ENCODE data around the gene PLAA. TPM values are rescaled to one million over a fixed set of nuclear protein-coding genes. Genes with fewer than 3 reads are reported as not detected.

The PLAA gene
- total RNA-seq, 1 experiment from 2014 or later = 41.2 TPM

GRCh38 chr9:26892251-26893029, 54.6 kb downstream of the PLAA start, which contains the start of gene CAAP1 (continued):
- no peak for TF ChIP-seq ZBTB33 (IDR thresholded peaks at IDR 0.05; ENCODE audit: extremely low read depth, insufficient replicate concordance, low read length)
- TF ChIP-seq EGR1 (IDR thresholded peaks at IDR 0.05; ENCODE audit: low read depth) = peak; percentile 98
- TF ChIP-seq MAX (IDR thresholded peaks at IDR 0.05) = peak; percentile 93
- peak; percentile 74 for TF ChIP-seq SP1 (IDR thresholded peaks at IDR 0.05; ENCODE audit: low read depth)
- no peak; the same call in 1 of the 2 replicates for TF ChIP-seq ZFX (IDR thresholded peaks at IDR 0.05)
- TF ChIP-seq CTCF (IDR thresholded peaks at IDR 0.05 in 2 of 3, conservative IDR thresholded peaks at IDR 0.05 in 1 of 3; ENCODE audit: borderline replicate concordance in 1 of 3, insufficient read depth in 1 of 3, low read depth in 2 of 3, low read length in 2 of 3) = peak in 2 of 3 experiments; percentile 21 to 25; a peak in 4 of 6 replicates
- peak; percentile 96 for TF ChIP-seq POLR2AphosphoS5 (IDR thresholded peaks at IDR 0.05; ENCODE audit: low read depth, low read length)
- TF ChIP-seq SIN3A (IDR thresholded peaks at IDR 0.05; ENCODE audit: low read depth) = peak; percentile 90
- peak; percentile 40 for TF ChIP-seq ELF1 (IDR thresholded peaks at IDR 0.05; ENCODE audit: borderline replicate concordance, low read depth)
- no peak for TF ChIP-seq ZNF274 (IDR thresholded peaks at IDR 0.05; ENCODE audit: low read depth, low read length)

Data from HCT116 (cell line).